GM18867 (cell line): ENCODE data around the gene ASTN2.

Source experiments
- ATAC-seq: cut with Tn5 transposase; IDR thresholded peaks from one replicate; pipeline ENCODE4 v1.9.1; 2021; ENCODE audit warnings: mild to moderate bottlenecking, moderate library complexity; ENCODE audit not compliant: unreplicated experiment

The ASTN2 gene

DNA sequence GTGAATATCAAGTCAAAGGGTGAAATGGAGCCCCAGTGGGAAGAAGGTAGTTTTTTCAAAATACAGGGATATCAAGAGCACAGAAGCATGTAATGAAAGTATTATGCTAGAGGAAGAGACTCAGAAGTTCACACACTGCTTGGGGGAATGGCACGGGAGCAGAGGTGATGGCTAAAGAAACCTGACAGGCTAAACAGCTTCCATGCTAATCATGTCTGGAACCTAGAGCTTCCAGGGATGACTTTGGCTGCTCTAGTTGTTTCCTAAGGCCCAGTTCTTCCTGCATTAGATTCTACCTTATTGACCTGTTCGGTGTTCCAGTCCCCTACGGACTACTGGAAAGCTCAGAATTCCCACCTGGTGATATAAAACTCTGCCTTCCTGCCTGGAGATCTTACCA is 693.4 kb downstream of the ASTN2 start:
- ATAC-seq = no peak

- ATAC-seq = no peak
Observed at GRCh38 chr9:116720111-116720510, 694.7 kb downstream of the ASTN2 start.

GRCh38 chr9:116718111-116718510 is 696.7 kb downstream of the ASTN2 start:
- no peak for ATAC-seq

- no peak for ATAC-seq
Observed at GRCh38 chr9:116717150-116717549, 697.7 kb downstream of the ASTN2 start.

GRCh38 chr9:116716438-116716837 is 698.4 kb downstream of the ASTN2 start:
- no peak for ATAC-seq

DNA sequence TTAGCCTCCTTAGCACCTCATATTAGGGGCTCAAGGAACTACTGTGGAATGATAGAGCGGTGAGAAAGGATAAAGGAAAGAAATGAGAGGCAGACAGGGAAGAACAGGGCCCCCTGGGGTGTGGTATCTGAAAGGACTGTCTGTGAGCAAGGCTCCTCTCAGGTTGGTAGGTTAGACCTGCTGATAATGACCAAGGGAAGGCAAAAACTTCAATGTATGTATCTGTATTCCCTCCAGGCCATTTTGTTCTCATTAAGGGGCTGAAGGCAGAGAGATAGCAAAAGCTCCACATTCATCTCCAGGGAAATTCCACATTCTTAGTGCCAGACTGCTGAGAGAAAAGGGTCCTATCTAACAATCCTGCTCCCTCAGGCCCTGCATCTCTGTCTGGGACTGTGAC is 699.1 kb downstream of the ASTN2 start:
- no peak for ATAC-seq

DNA sequence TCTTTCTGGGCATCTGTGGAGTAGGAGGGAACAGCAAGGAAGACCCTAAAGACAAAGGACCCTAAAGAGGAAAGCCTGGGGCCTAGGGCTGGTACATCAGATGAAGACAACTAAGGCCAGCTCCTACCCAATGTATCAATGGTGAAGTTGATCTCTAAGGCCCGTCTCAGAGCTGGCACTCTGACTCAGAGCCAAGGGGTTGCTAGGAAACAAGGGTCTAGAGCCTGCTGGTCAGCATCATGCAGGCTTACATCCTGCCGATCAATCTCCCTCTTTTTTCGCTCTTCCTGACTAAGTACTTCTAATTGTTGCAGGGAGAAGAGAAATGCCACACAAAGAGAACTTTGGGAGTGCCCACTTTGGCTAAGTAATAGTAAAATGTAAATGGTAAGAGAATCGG is 701.6 kb downstream of the ASTN2 start:
- no peak for ATAC-seq

DNA sequence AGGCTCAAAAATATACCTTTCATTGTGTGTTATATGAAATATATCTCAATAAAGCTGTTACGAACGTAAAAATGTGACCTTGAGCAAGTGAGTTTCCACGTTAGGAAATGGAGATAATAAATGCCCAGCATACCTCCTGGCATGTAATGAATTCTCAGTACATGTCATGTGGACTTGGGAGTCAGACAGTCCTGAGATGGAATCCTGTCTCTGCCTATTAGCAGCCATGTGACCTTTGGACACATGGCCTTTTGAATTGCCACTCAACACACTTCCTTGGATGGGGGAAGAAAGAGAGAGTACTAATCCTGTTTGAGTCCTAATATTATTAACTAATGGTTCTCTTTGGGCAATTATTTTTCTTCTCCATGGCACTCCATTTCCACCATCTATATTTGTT is 702.1 kb downstream of the ASTN2 start:
- no peak for ATAC-seq

DNA sequence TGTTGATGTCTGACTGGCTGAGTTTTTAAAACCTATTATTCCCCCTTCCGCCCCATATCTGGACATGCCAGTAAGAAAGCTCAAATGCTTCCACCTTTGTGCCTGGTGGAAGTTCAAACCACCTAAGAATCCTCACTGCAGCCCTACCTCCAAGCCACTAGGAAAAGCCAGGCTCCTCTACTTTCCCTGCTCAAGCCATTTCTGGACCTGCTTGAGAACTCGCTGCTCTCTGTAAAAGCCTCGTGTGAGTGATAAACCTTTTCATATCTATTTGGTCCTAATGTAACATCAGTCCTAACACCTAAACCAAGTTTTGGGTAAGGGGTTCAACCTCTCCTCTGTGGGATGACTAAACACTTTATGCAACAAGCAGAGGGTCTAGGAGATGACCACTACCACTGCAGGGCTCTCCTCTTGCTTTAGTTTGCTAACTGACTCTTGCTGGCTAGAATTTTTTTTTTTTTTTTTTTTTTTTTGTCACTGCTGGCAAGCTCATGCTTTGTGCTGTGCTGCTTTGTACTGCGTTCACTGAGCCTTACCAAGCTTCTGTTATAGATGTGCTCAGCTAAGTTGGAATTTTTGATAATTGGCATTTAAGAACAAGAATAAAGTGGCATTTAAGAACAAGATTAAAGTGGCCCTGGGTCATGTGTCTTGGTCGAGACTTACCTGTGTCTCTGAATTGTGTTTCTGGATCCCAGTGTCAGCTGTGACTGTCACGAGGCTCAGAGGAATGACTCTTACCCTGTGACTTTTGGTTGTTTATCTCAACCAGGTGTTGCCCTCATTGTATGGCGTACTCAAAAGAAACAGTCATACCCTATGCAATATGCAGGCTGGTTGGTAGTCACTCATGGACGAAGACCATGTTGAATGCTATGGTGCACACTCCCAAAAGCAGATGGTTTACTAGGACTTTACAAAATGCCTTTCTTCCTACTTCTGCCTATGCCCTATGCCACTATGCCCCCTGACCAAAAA is 708.3 kb downstream of the ASTN2 start:
- no peak for ATAC-seq

DNA sequence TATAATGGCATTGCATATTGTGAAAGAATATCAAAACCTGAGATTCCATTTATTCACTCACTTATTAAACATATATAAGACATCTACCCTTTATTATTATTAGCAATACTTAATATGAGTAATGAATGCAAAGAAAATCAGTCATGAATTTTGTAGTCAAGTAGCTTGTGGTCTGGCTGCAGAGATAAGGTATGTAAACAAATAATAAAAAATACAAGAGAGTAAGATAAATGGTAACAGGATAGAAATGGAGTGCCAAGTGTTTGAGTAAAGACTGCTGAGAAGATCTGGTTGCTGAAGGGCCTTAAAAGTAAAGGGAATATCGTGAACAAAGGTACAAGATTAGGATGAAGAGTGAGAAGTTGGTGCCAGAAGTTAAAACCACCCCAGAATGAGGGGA is 709.3 kb downstream of the ASTN2 start:
- ATAC-seq = no peak

- no peak for ATAC-seq
Observed at GRCh38 chr9:116704470-116704869, 710.4 kb downstream of the ASTN2 start.

DNA sequence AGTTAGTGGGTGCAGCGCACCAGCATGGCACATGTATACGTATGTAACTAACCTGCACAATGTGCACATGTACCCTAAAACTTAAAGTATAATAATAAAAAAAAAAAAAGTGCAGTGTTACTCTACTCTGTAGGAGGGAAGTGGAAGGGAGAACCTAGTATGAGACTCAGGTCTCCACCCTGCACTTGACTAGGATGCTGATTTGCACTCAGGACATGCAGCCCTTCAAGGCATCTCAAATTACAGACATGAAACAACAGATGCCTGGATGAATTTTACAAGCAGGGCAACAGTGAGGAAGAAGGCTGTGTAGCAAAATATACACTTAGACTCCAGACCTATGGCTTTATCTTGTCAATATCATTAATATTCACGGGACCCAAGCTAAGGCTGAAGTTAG is 711.2 kb downstream of the ASTN2 start:
- no peak for ATAC-seq

- ATAC-seq = no peak
Observed at GRCh38 chr9:116701940-116702642, 712.8 kb downstream of the ASTN2 start.

GRCh38 chr9:116700882-116701865 is 713.7 kb downstream of the ASTN2 start:
- no peak for ATAC-seq

DNA sequence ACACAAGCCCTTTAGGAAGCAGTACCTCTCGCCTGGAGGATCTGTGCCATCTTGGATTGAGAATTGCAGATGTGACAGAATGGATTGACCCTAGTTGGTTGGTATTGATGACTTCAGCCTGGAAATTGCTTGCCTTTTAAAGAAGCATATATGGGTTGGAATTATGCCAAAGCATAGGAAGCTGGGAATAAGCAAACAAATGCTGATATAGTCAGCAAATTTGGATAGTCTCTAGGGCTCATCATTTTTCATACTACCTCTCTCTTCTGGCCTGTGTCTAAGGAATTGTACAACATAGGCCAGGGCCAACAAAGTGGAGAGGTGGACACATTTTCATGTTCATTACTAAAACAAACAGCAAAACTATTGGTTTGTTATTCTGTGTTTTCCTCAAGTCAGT is 714.6 kb downstream of the ASTN2 start:
- ATAC-seq = no peak

GRCh38 chr9:116697887-116698286 is 717.0 kb downstream of the ASTN2 start:
- no peak for ATAC-seq

- no peak for ATAC-seq
Observed at GRCh38 chr9:116697362-116697761, 717.5 kb downstream of the ASTN2 start.

DNA sequence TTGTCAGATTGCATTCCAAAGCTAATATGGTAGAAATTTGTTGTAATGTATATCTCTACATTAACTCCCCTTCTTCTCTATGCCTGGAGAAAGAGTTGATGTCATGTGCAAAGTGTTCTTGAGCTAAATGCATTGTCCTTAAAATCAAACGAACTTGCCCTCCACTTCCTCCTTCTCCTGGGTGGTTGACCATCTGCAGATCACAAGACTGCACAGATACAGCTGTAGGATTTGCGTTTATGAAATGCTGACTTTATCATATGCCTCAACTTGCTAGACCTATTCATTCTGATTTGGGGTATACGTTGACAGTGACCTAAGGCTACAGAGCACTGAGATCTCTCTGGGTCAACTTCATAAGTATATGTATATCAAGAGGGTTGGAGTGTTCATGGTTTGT is 719.4 kb downstream of the ASTN2 start:
- ATAC-seq = no peak

GRCh38 chr9:116694785-116695291 is 720.0 kb downstream of the ASTN2 start:
- no peak for ATAC-seq

DNA sequence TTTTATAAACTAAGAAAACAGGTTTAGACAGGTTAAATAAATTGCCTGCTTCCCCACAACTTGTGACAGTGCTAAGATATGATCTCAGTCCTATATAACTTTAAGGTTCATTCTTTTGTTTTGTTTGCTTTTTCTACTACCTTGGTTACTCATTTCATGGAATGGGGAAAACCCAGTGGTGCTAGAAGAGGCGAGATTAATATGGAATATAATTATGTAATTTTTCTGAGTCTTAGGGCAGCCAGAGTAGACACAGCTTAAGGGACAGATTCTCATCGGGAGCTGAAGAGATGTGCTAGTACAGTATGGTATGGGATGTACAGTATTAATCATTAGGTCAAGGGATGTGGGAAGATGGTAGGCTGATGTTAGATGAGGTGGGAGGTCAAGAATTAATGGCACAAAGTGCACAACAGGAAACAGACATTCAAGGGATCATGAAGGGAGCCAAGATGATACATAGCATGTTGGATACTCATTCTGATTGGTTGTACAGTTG is 721.6 kb downstream of the ASTN2 start:
- no peak for ATAC-seq

GRCh38 chr9:116692616-116693015 is 722.2 kb downstream of the ASTN2 start:
- ATAC-seq = no peak
